Right lobe of liver (tissue), 6 donors: Measurements from ENCODE around the gene NSG1. TPM values are rescaled to one million over a fixed set of nuclear protein-coding genes. Genes with fewer than 3 reads are reported as not detected.

Experiments used
- ATAC-seq, 4 donors: fragments of 200-7000 bp; cut with Tn5 transposase; one replicate each; pipeline ENCODE4 v1.9.1; 2020; ENCODE audit warnings: mild to moderate bottlenecking in 4 of 4, moderate library complexity in 4 of 4
- DNase-seq, 3 donors: peaks; one replicate each; pipeline ENCODE4 v3.0.0-alpha.2; 2020
- H3K27ac ChIP-seq, 3 donors: fragments of 200-600 bp; one replicate each; pipeline ENCODE4 v1.8.0; 2022
- H3K27me3 ChIP-seq, 2 donors: fragments of 200-600 bp; one replicate each; pipeline ENCODE4 v1.8.0; 2022
- H3K36me3 ChIP-seq, 4 donors: fragments of 200-600 bp; sonication (generic) in 1 of 4; one replicate each; pipeline versions ENCODE4 v1.5.1 to v1.8.0; 2017 to 2022; ENCODE audit warnings: control low read depth in 1 of 4
- H3K4me1 ChIP-seq, 4 donors: fragments of 200-600 bp; sonication (generic) in 1 of 4; one replicate each; pipeline versions ENCODE4 v1.5.1 to v1.8.0; 2017 to 2022; ENCODE audit warnings: control low read depth in 1 of 4
- H3K4me3 ChIP-seq, 3 donors: fragments of 200-600 bp; one replicate each; pipeline ENCODE4 v1.8.0; 2022
- H3K9me3 ChIP-seq, 4 donors: fragments of 200-600 bp; sonication (generic) in 1 of 4; one replicate each; pipeline versions ENCODE4 v1.5.1 to v1.8.0; 2017 to 2022; ENCODE audit warnings: control low read depth in 1 of 4
- CTCF ChIP-seq, 4 donors: fragments of 200-600 bp in 3 of 4; fragments of 450-650 bp in 1 of 4; IDR thresholded peaks; one replicate each; pipeline versions ENCODE4 v1.5.1 to v1.8.0; 2016 to 2022; ENCODE audit warnings: antibody characterized with exemption in 4 of 4, mild to moderate bottlenecking in 2 of 4
- POLR2A ChIP-seq: fragments of 450-650 bp; IDR thresholded peaks from one replicate; pipeline ENCODE4 v1.6.1; 2017; ENCODE audit warnings: antibody characterized with exemption, mild to moderate bottlenecking
- WGBS: methylation state at CpG from one replicate; pipeline ENCODE4 v1.1.6; 2018; ENCODE audit warnings: low coverage, low lambda C conversion rate; ENCODE audit not compliant: insufficient coverage; ENCODE audit errors: missing lambda C conversion rate; 5-methylcytosine and 5-hydroxymethylcytosine counted together
- intact Hi-C, 2 donors: fragments of 100-400 bp; cut with DNase I; formaldehyde crosslinking; loops; one replicate each; pipeline versions ENCODE4 v1.11.2 to v1.14.1; 2022
- total RNA-seq, 6 experiments: library from RNA; depleted of rRNA in 2 of 6; stranded (reverse); fragments of >200 nt in 2 of 6; fragmentation: NEBNext Ultra II Directional in 3 of 6; extraction: Animal tissue kit (Norgen Biotek cat#: 25700) in 3 of 6; gene quantifications; one replicate each; pipeline versions ENCODE4 v1.1.0 to v1.2.4, GENCODE V29; 2016 to 2023
- donor health status: DM: no; HTN: yes; CAD: no.
- donor health status: DM: no; HTN: no; CAD: no.
- donor health status: DM: no; HTN: no; CAD: no.
- donor health status: DM: no; HTN: yes; CAD: no.
- donor health status: DM: no; HTN: yes; CAD: no.

The NSG1 gene
- total RNA-seq, 6 experiments from 2014 or later, result 0.22 to 0.29 TPM; not detected in 4

- no peaks in the 10 kb centered on the region for H3K9me3 ChIP-seq
- no peak for ATAC-seq
- 83% methylated on average over 2 of the region's 2 CpGs for WGBS
Measured at GRCh38 chr4:4436244-4436823, 49.4 kb downstream of the NSG1 start.

GRCh38 chr4:4437798-4438470, 51.0 kb downstream of the NSG1 start:
- Histone ChIP-seq H3K27ac (no peak overlapping the region), H3K4me3 (no peak overlapping the region), H3K9me3 (no peaks in the 10 kb centered on the region), H3K27me3 (no peaks in the 10 kb centered on the region), H3K36me3 (peaks cover 0 to 23% (median 7%) of the 10 kb centered on the region in 4 donors), H3K4me1 (no peaks in the 10 kb centered on the region)
- no peak for DNase-seq
- no peak for ATAC-seq
- intact Hi-C loops, result no loop called here
- 96% methylated on average over 3 of the region's 13 CpGs for WGBS
- TF ChIP-seq CTCF (IDR thresholded peaks at IDR 0.05) (no peak), POLR2A (no peak)

More at GRCh38 chr4:4436244-4436823, 49.4 kb downstream of the NSG1 start:
- Histone ChIP-seq H3K4me1 (no peaks in the 10 kb centered on the region), H3K27ac (no peak overlapping the region), H3K4me3 (no peak overlapping the region), H3K27me3 (no peaks in the 10 kb centered on the region), H3K36me3 (peaks cover 0 to 23% (median 9%) of the 10 kb centered on the region in 4 donors)
- no peak for DNase-seq
- intact Hi-C loops, result no loop called here
- TF ChIP-seq POLR2A, result no peak
- no peak for TF ChIP-seq CTCF (IDR thresholded peaks at IDR 0.05)

GRCh38 chr4:4438891-4439290, 52.0 kb downstream of the NSG1 start:
- TF ChIP-seq CTCF (IDR thresholded peaks at IDR 0.05), result no peak
- TF ChIP-seq POLR2A, result no peak
- ATAC-seq, result no peak
- Histone ChIP-seq H3K27me3 (no peaks in the 10 kb centered on the region), H3K4me1 (no peaks in the 10 kb centered on the region), H3K36me3 (peaks cover 0 to 22% (median 7%) of the 10 kb centered on the region in 4 donors), H3K9me3 (no peaks in the 10 kb centered on the region), H3K4me3 (no peak overlapping the region), H3K27ac (no peak overlapping the region)
- no peak for DNase-seq
- intact Hi-C loops, result no loop called here

- H3K27ac ChIP-seq, result no peak overlapping the region
- no peaks in the 10 kb centered on the region for H3K9me3 ChIP-seq
- no peak overlapping the region for H3K4me3 ChIP-seq
- intact Hi-C loops, result no loop called here
- peaks cover 0 to 20% (median 7%) of the 10 kb centered on the region in 4 donors for H3K36me3 ChIP-seq
- DNase-seq (no peak), ATAC-seq (no peak)
- TF ChIP-seq POLR2A, result no peak
- TF ChIP-seq CTCF (IDR thresholded peaks at IDR 0.05), result no peak
- no peaks in the 10 kb centered on the region for H3K27me3 ChIP-seq
- 81% methylated on average over 4 of the region's 4 CpGs for WGBS
- no peaks in the 10 kb centered on the region for H3K4me1 ChIP-seq
Measured at GRCh38 chr4:4439782-4440181, 52.9 kb downstream of the NSG1 start.
